ENCODE data around the gene TSHZ2. TPM values are rescaled to one million over a fixed set of nuclear protein-coding genes. Genes with fewer than 3 reads are reported as not detected.

Gene TSHZ2
- total RNA-seq, 1 experiment from 2014 or later: 0.07 TPM

DNA sequence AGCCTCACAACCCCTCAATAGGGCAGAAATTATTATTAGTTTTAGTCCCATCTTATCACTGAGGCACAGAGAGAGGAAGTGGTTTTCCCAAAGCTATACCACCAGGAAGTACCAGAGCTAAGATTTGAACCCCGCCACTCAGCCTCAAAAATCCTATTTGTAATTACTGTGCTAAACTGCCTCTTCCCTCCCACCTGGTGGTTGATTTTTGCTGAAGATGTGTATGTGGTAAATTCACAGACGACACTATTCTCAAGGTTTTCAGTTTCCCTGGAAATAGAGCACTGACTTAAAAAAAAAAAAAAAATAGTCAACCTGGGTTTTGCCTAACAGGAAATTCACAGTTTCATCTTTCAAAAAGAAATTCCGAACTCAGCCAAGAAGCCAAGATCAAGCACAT lies 57.9 kb downstream of the TSHZ2 start:
- no peak overlapping the region for H3T11ph ChIP-seq (ENCODE audit: low read length)
- H3K4me1 ChIP-seq (ENCODE audit: insufficient read depth, low read length): no peaks in the 10 kb centered on the region; the same call in 1 of the 2 replicates
- H4K5ac ChIP-seq (ENCODE audit: insufficient read length, low read depth, low read length): no peak overlapping the region
- H2BK5ac ChIP-seq (ENCODE audit: insufficient read length, low read length): no peak overlapping the region
- no peaks in the 10 kb centered on the region for H3K79me2 ChIP-seq (ENCODE audit: insufficient read depth, low read length)
- no peak overlapping the region for H3K18ac ChIP-seq (ENCODE audit: insufficient read length, low read depth, low read length)
- no peaks in the 10 kb centered on the region for H3K9me3 Mint-ChIP-seq
- no peak for DNase-seq
- peaks cover 4% of the 10 kb centered on the region in 2 experiments for H3K4me1 Mint-ChIP-seq
- no peak overlapping the region for H2BK120ac ChIP-seq (ENCODE audit: low read depth, low read length, poor library complexity, severe bottlenecking)
- no peak overlapping the region for H3K4me2 ChIP-seq (ENCODE audit: insufficient read depth, insufficient read length, low read length)
- no peak overlapping the region for H3K27ac Mint-ChIP-seq
- no peaks in the 10 kb centered on the region for H3K36me3 Mint-ChIP-seq (ENCODE audit: insufficient read depth in 1 of 3, low read depth in 3 of 3)
- H3K9me3 ChIP-seq (ENCODE audit: control insufficient read depth, low read depth, low read length): no peaks in the 10 kb centered on the region
- TF ChIP-seq, protein P1, sequence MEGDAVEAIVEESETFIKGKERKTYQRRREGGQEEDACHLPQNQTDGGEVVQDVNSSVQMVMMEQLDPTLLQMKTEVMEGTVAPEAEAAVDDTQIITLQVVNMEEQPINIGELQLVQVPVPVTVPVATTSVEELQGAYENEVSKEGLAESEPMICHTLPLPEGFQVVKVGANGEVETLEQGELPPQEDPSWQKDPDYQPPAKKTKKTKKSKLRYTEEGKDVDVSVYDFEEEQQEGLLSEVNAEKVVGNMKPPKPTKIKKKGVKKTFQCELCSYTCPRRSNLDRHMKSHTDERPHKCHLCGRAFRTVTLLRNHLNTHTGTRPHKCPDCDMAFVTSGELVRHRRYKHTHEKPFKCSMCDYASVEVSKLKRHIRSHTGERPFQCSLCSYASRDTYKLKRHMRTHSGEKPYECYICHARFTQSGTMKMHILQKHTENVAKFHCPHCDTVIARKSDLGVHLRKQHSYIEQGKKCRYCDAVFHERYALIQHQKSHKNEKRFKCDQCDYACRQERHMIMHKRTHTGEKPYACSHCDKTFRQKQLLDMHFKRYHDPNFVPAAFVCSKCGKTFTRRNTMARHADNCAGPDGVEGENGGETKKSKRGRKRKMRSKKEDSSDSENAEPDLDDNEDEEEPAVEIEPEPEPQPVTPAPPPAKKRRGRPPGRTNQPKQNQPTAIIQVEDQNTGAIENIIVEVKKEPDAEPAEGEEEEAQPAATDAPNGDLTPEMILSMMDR (conservative IDR thresholded peaks at IDR 0.05): no peak
- no peak overlapping the region for H3K27ac ChIP-seq (ENCODE audit: insufficient read length, low read depth, low read length)
- no peak overlapping the region for H2BK12ac ChIP-seq (ENCODE audit: insufficient read length, low read depth, low read length)
- no peak overlapping the region for H4K8ac ChIP-seq (replicated peaks; ENCODE audit: insufficient read length, low read depth, low read length)
- H4K20me1 ChIP-seq (ENCODE audit: control insufficient read depth, insufficient read depth, insufficient read length): no peaks in the 10 kb centered on the region
- H2AFZ ChIP-seq (ENCODE audit: low read length): no peak overlapping the region
- no peak overlapping the region for H2BK15ac ChIP-seq (ENCODE audit: low read depth, low read length)
- no peak overlapping the region for H4K91ac ChIP-seq (ENCODE audit: insufficient read length, low read depth, low read length)
- peaks cover 5% of the 10 kb centered on the region for H3K27me3 Mint-ChIP-seq (ENCODE audit: low read depth)
- no peaks in the 10 kb centered on the region for H3K23me2 ChIP-seq (ENCODE audit: insufficient read length, low read depth, low read length, poor library complexity, severe bottlenecking)
- no peaks in the 10 kb centered on the region for H3K79me1 ChIP-seq (ENCODE audit: insufficient read depth, low read depth, low read length, poor library complexity, severe bottlenecking)
- no peak overlapping the region for H2AK5ac ChIP-seq (ENCODE audit: insufficient read length, low read length)
- H3K27me3 ChIP-seq (ENCODE audit: insufficient read depth, low read length): no peaks in the 10 kb centered on the region
- no peak overlapping the region for H3K4ac ChIP-seq (ENCODE audit: low read depth, low read length)
- H3K56ac ChIP-seq (ENCODE audit: insufficient read length, low read depth, low read length): no peak overlapping the region
- H2BK20ac ChIP-seq (ENCODE audit: low read depth, low read length, poor library complexity, severe bottlenecking): no peak overlapping the region
- no peak overlapping the region for H3K14ac ChIP-seq (ENCODE audit: insufficient read depth, low read length)
- no peak overlapping the region for H3K4me3 Mint-ChIP-seq
- no CpG with 5 or more reads among the region's 3 CpGs for WGBS (ENCODE audit: extremely low coverage, insufficient read length, low lambda C conversion rate)
- no peak overlapping the region for H3K9ac ChIP-seq (ENCODE audit: extremely low read depth, insufficient read length, low read length)
- H3K23ac ChIP-seq (ENCODE audit: insufficient read length, low read depth, low read length): no peak overlapping the region

All from H9 (cell line).